ENCODE measurements around the gene MZF1. TPM values are rescaled to one million over a fixed set of nuclear protein-coding genes. Genes with fewer than 3 reads are reported as not detected.
"Not testable (repeated sequence)": the region's sequence is repeated elsewhere in the genome, so short reads cannot be mapped to it uniquely, and the experiment has no call there.

The MZF1 gene
- total and polyA plus RNA-seq, 2 donors (not counting 1 experiment from before 2014, with no cell fraction given): 4.1 to 14.9 TPM

GRCh38 chr19:58578012-58578925 lies 5.1 kb upstream of the MZF1 start:
- TF ChIP-seq EZH2 (IDR thresholded peaks at IDR 0.05; ENCODE audit: low read length, missing control alignments): no peak
- TF ChIP-seq CTCF (conservative IDR thresholded peaks at IDR 0.05 in 1 of 2, IDR thresholded peaks at IDR 0.05 in 1 of 2; ENCODE audit: low read depth in 1 of 2, low read length in 2 of 2): no peak
- Histone ChIP-seq H3K27ac (ENCODE audit: insufficient read depth, low read length) (no peak overlapping the region), H3K27me3 (ENCODE audit: control insufficient read depth, insufficient read depth, low read length) (no peaks in the 10 kb centered on the region), H2AFZ (ENCODE audit: low read length) (no peak overlapping the region), H3K9ac (ENCODE audit: insufficient read depth, low read length) (no peak overlapping the region), H3K36me3 (ENCODE audit: control insufficient read depth, insufficient read depth, low read length) (peaks cover 11% of the 10 kb centered on the region), H3K4me3 (replicated peaks in 1 of 4; ENCODE audit: control extremely low read depth in 1 of 4, insufficient read depth in 1 of 4, low read depth in 3 of 4, low read length in 4 of 4) (no peak overlapping the region), H3K4me1 (ENCODE audit: control insufficient read depth, extremely low read depth, insufficient read depth, low read length) (peaks cover 12% of the 10 kb centered on the region), H3K4me2 (ENCODE audit: extremely low read depth, insufficient read depth, low read length) (no peak overlapping the region), H3K9me3 (ENCODE audit: control insufficient read depth, insufficient read depth, low read depth, low read length) (no peaks in the 10 kb centered on the region), H4K20me1 (ENCODE audit: control insufficient read depth, extremely low read depth, insufficient read depth, low read length) (no peaks in the 10 kb centered on the region), H3K79me2 (ENCODE audit: control insufficient read depth, insufficient read depth, low read length) (peaks cover 13% of the 10 kb centered on the region)
- DNase-seq (ENCODE audit: low read depth in 2 of 2): no peak

GRCh38 chr19:58577581-58577980 lies 4.4 kb upstream of the MZF1 start:
- not testable (repeated sequence) for H4K20me1 ChIP-seq (ENCODE audit: control insufficient read depth, extremely low read depth, insufficient read depth, low read length); H3K4me3 ChIP-seq (replicated peaks in 1 of 4; ENCODE audit: control extremely low read depth in 1 of 4, insufficient read depth in 1 of 4, low read depth in 3 of 4, low read length in 4 of 4); H3K27ac ChIP-seq (ENCODE audit: insufficient read depth, low read length); DNase-seq (ENCODE audit: low read depth in 2 of 2); H3K9me3 ChIP-seq (ENCODE audit: control insufficient read depth, insufficient read depth, low read depth, low read length); H3K4me2 ChIP-seq (ENCODE audit: extremely low read depth, insufficient read depth, low read length); H3K9ac ChIP-seq (ENCODE audit: insufficient read depth, low read length); H3K27me3 ChIP-seq (ENCODE audit: control insufficient read depth, insufficient read depth, low read length); H3K36me3 ChIP-seq (ENCODE audit: control insufficient read depth, insufficient read depth, low read length); H2AFZ ChIP-seq (ENCODE audit: low read length)
- H3K4me1 ChIP-seq (ENCODE audit: control insufficient read depth, extremely low read depth, insufficient read depth, low read length): peaks cover 12% of the 10 kb centered on the region
- H3K79me2 ChIP-seq (ENCODE audit: control insufficient read depth, insufficient read depth, low read length): peaks cover 13% of the 10 kb centered on the region

GRCh38 chr19:58575183-58576041 lies 2.3 kb upstream of the MZF1 start:
- Histone ChIP-seq H3K4me1 (ENCODE audit: control insufficient read depth, extremely low read depth, insufficient read depth, low read length) (peaks cover 11% of the 10 kb centered on the region), H3K27ac (ENCODE audit: insufficient read depth, low read length) (peak overlapping the region; percentile 95), H3K79me2 (ENCODE audit: control insufficient read depth, insufficient read depth, low read length) (peaks cover 17% of the 10 kb centered on the region)

More at GRCh38 chr19:58575183-58576041, 2.3 kb upstream of the MZF1 start:
- DNase-seq (ENCODE audit: low read depth in 2 of 2): peak; percentile 89 to 91
- Histone ChIP-seq H2AFZ (ENCODE audit: low read length) (peak overlapping the region; percentile 9), H4K20me1 (ENCODE audit: control insufficient read depth, extremely low read depth, insufficient read depth, low read length) (no peaks in the 10 kb centered on the region), H3K9ac (ENCODE audit: insufficient read depth, low read length) (peak overlapping the region; percentile 97), H3K36me3 (ENCODE audit: control insufficient read depth, insufficient read depth, low read length) (peaks cover 6% of the 10 kb centered on the region), H3K9me3 (ENCODE audit: control insufficient read depth, insufficient read depth, low read depth, low read length) (no peaks in the 10 kb centered on the region), H3K27me3 (ENCODE audit: control insufficient read depth, insufficient read depth, low read length) (no peaks in the 10 kb centered on the region), H3K4me3 (replicated peaks in 1 of 4; ENCODE audit: control extremely low read depth in 1 of 4, insufficient read depth in 1 of 4, low read depth in 3 of 4, low read length in 4 of 4) (peak overlapping the region; percentile 52 to 86 (median 64)), H3K4me2 (ENCODE audit: extremely low read depth, insufficient read depth, low read length) (peak overlapping the region; percentile 98)
- TF ChIP-seq EZH2 (IDR thresholded peaks at IDR 0.05; ENCODE audit: low read length, missing control alignments) (no peak), CTCF (conservative IDR thresholded peaks at IDR 0.05 in 1 of 2, IDR thresholded peaks at IDR 0.05 in 1 of 2; ENCODE audit: low read depth in 1 of 2, low read length in 2 of 2) (no peak)

Measured in fibroblast of lung (primary cell).